ENCODE results near the gene NDUFB1.

The NDUFB1 gene

DNA sequence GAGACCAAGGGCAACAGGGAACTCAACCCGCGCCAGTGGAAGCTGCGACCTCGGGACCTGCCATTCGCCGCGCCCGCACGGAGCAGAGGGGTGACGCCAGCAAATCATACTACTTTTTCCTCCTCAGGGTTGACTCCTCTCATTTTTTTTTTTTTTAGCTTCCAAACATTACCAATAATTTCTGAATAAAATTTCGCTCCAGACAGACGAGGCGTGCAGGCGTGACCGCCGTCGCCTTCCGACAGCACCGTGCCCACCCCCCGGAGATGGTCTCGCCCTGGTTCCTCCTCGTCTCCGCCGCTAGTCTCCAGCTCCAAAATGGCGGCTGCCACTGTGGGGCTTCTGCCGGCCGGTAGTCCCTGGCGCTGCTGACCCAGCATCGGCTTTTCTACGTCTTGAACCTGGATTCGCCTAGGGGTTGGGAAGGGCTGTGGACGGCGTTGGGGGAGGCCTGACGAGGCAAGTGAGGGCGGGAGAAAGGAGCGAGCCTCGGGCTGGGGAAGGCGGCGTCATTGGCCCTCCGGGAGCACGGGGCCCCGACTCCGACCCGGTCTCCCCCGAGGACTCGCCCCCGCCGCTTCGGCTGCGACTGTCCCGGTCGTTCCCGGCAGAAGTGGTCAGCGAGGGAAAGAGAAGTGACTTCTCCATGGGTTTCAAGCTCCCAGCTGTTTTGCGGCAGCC lies at the start of gene NDUFB1, which contains the start of gene CPSF2:
Gene NDUFB1, minus strand, starts transcription at position 37 of the 681 bp plus-strand sequence. CDS start 4,069 bp downstream, outside the sequence.
Gene CPSF2, plus strand, starts transcription at position 300 of the 681 bp plus-strand sequence. CDS start 9,016 bp downstream, outside the sequence.
- TF ChIP-seq, protein P1, sequence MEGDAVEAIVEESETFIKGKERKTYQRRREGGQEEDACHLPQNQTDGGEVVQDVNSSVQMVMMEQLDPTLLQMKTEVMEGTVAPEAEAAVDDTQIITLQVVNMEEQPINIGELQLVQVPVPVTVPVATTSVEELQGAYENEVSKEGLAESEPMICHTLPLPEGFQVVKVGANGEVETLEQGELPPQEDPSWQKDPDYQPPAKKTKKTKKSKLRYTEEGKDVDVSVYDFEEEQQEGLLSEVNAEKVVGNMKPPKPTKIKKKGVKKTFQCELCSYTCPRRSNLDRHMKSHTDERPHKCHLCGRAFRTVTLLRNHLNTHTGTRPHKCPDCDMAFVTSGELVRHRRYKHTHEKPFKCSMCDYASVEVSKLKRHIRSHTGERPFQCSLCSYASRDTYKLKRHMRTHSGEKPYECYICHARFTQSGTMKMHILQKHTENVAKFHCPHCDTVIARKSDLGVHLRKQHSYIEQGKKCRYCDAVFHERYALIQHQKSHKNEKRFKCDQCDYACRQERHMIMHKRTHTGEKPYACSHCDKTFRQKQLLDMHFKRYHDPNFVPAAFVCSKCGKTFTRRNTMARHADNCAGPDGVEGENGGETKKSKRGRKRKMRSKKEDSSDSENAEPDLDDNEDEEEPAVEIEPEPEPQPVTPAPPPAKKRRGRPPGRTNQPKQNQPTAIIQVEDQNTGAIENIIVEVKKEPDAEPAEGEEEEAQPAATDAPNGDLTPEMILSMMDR (IDR thresholded peaks at IDR 0.05; ENCODE audit: low read depth, low read length, missing control alignments): no peak
- H3K36me3 ChIP-seq (replicated peaks): peaks cover 3% of the 10 kb centered on the region
- peak within 1 kb of the TSS; percentile 96 for H3K4me3 ChIP-seq (ENCODE audit: low read depth, low read length)
- no peaks in the 10 kb centered on the region for H3K27me3 ChIP-seq (replicated peaks)
- H3K27ac ChIP-seq: peak within 1 kb of the TSS; percentile 89
- in situ Hi-C loops (cut with HindIII; ENCODE audit: low pct_ligation_motif_present, low sequenced_read_pairs): no loop called here
- peak; percentile 64 for DNase-seq

DNA sequence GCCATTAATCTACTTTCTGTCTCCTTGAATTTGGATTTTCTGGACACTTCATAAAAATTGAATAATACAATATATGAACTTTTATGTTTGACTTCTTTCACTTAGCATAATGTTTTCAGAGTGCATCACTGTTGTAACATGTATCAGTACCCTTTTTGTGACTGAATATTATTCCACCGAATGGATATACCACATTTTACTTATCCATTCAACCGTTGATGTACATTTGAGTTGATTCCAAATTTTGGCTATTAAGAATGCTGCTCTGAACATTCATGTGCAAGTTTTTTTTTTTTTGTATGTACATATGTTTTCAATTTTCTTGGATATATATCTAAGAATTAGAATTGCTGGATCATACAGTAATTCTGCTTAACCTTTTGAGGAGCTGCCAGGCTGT lies 43.5 kb upstream of the NDUFB1 start:
- peaks cover 10% of the 10 kb centered on the region for H3K36me3 ChIP-seq (replicated peaks)

DNA sequence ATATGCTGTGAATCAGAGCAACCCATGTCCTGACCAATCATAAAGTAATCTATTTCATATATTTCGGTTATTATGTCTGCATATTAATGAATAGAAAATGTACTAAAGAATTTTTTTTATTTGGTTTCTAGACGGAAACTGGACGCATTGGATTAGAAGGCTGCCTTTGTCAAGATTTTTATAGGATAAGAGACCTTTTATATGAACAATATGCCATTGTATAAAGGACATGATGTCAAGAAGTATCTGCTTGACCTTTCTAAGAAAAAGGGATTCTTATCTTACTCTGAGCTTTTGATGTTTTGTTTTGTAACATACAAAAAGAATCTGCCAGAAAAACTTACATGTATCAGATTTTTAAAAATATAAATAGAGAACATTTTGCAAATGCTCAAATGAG lies 40.0 kb upstream of the NDUFB1 start:
- H3K27ac ChIP-seq: peak overlapping the region; percentile 72
- no peak for DNase-seq
- TF ChIP-seq, protein P1 (IDR thresholded peaks at IDR 0.05; ENCODE audit: low read depth, low read length, missing control alignments): no peak
- in situ Hi-C loops (cut with HindIII; ENCODE audit: low pct_ligation_motif_present, low sequenced_read_pairs): no loop called here
- no peak overlapping the region for H3K4me3 ChIP-seq (ENCODE audit: low read depth, low read length)
- H3K27me3 ChIP-seq (replicated peaks): no peaks in the 10 kb centered on the region
- peaks cover 21% of the 10 kb centered on the region for H3K36me3 ChIP-seq (replicated peaks)

More for the DNA sequence above, 43.5 kb upstream of the NDUFB1 start:
- H3K27ac ChIP-seq: no peak overlapping the region
- no peak overlapping the region for H3K4me3 ChIP-seq (ENCODE audit: low read depth, low read length)
- TF ChIP-seq, protein P1 (IDR thresholded peaks at IDR 0.05; ENCODE audit: low read depth, low read length, missing control alignments): no peak
- in situ Hi-C loops (cut with HindIII; ENCODE audit: low pct_ligation_motif_present, low sequenced_read_pairs): no loop called here
- no peak for DNase-seq
- H3K27me3 ChIP-seq (replicated peaks): no peaks in the 10 kb centered on the region

DNA sequence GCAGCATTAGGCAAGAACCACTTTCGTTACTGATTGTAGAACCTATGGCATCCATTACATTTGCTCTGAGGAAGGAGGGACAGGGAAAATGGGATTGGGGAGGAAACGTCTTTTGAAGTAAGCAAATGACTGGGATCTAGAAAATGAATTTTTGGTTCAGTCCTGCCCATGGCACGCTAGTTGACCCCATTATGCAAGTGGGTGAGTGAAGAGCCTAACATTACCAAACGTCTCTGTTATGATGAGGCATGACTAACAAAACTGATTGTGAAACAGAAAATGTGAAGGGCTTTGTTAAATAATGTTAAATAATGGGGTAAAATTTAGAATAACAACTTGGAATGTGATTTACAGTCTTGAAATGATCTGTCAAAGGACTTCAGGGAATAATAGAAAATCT lies 39.1 kb upstream of the NDUFB1 start:
- in situ Hi-C loops (cut with HindIII; ENCODE audit: low pct_ligation_motif_present, low sequenced_read_pairs): no loop called here
- TF ChIP-seq, protein P1 (IDR thresholded peaks at IDR 0.05; ENCODE audit: low read depth, low read length, missing control alignments): no peak
- Histone ChIP-seq H3K36me3 (replicated peaks) (peaks cover 28% of the 10 kb centered on the region), H3K27ac (peak overlapping the region; percentile 72), H3K27me3 (replicated peaks) (no peaks in the 10 kb centered on the region), H3K4me3 (ENCODE audit: low read depth, low read length) (no peak overlapping the region)
- peak; percentile 83 for DNase-seq

DNA sequence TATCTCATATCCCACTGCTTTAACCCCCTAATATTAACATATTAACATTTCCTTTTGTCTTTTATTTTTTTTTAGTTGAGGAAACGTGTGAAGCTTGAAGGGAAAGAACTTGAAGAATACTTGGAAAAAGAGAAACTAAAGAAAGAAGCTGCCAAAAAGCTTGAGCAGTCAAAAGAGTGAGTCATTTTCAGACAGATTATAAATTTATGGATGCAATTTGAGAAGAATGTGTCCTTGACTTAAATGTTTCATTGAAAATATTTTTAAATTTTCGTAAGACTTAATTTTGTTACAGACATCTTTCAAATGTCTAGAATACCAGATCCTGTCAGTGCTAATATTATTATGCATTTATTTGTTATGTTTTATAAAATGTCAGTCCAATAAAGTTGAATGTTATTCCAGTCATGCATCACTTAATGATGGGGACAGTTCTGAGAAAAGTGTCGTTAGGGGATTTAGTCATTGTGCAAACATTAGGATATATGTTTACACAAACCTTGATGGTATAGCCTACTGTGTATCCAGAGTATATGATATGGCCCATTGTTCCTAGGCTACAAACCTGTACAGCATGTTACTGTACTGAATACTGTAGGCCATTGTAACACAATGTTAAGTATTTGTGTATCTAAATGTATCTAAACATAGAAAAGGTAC lies 32.9 kb upstream of the NDUFB1 start:
- Histone ChIP-seq H3K27ac (peak overlapping the region; percentile 2), H3K27me3 (replicated peaks) (no peaks in the 10 kb centered on the region), H3K4me3 (ENCODE audit: low read depth, low read length) (no peak overlapping the region), H3K36me3 (replicated peaks) (peaks cover 29% of the 10 kb centered on the region)
- in situ Hi-C loops (cut with HindIII; ENCODE audit: low pct_ligation_motif_present, low sequenced_read_pairs): no loop called here
- TF ChIP-seq, protein P1 (IDR thresholded peaks at IDR 0.05; ENCODE audit: low read depth, low read length, missing control alignments): no peak
- no peak for DNase-seq

Measured in brain microvascular endothelial cell (primary cell).